Measurements from ENCODE around the gene RORB. TPM values are rescaled to one million over a fixed set of nuclear protein-coding genes. Genes with fewer than 3 reads are reported as not detected.
A peak's percentile ranks its signal among the peaks of the same experiment; 100 is the strongest.

Gene RORB
- total RNA-seq, 2 donors from 2014 or later = 0.78 to 1.3 TPM

DNA sequence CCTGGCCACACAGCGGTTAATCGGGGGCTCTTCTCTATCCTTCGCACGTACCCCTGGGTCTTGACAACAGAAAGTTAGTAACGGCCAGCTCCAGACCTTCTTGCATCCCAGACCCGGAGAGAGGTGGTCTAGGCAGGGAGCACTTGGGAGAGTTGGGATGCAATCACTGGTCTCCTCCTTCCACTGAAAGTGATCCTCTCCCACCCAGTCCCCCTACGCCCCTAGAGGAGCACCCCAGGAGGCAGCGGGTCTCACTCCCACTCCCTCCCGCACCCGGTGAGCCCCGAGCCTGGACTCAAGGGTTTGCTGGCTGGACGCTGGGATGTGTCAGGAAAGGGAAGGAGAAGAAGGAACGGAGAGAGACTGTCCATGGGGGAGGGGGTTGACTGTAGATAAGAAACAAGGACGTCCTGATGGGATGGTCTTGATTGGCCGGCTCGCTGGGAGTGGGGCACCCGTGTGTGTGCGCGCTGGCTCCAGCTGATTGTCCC lies 2.0 kb downstream of the RORB start:
- Histone ChIP-seq H3K27ac (no peak overlapping the region), H3K4me1 (peaks cover 40% of the 10 kb centered on the region), H3K4me3 (no peak overlapping the region), H3K27me3 (peaks cover 0 to 7% of the 10 kb centered on the region in 2 donors), H3K36me3 (replicated peaks in 1 of 2; ENCODE audit: insufficient read depth in 1 of 2, low read depth in 2 of 2) (no peaks in the 10 kb centered on the region), H3K9me3 (no peaks in the 10 kb centered on the region)
- ATAC-seq (no peak), DNase-seq (no peak)
- WGBS, 2 donors = 2% methylated on average over 13 to 19 of the region's 19 CpGs
- intact Hi-C loops (cut with DNase I) = no loop called here
- no peak for TF ChIP-seq POLR2A (IDR thresholded peaks at IDR 0.05)
- no peak for TF ChIP-seq CTCF (IDR thresholded peaks at IDR 0.05)

GRCh38 chr9:74499770-74500583 lies 2.8 kb downstream of the RORB start:
- ATAC-seq (no peak), DNase-seq (peak in 1 of 4 donors; percentile 4)
- H3K4me1 ChIP-seq = peaks cover 40% of the 10 kb centered on the region
- no peaks in the 10 kb centered on the region for H3K9me3 ChIP-seq
- H3K27me3 ChIP-seq = peaks cover 0 to 7% of the 10 kb centered on the region in 2 donors
- no peak for TF ChIP-seq POLR2A (IDR thresholded peaks at IDR 0.05)
- TF ChIP-seq CTCF (IDR thresholded peaks at IDR 0.05) = no peak
- H3K36me3 ChIP-seq (replicated peaks in 1 of 2; ENCODE audit: insufficient read depth in 1 of 2, low read depth in 2 of 2) = no peaks in the 10 kb centered on the region
- no peak overlapping the region for H3K4me3 ChIP-seq
- no peak overlapping the region for H3K27ac ChIP-seq
- 4 to 6% methylated on average over 32 of the region's 32 CpGs for WGBS, 2 donors
- intact Hi-C loops (cut with DNase I) = no loop called here

- ATAC-seq = no peak
- WGBS, 2 donors = 1 to 6% methylated on average over 13 to 14 of the region's 14 CpGs
- H3K4me3 ChIP-seq = no peak overlapping the region
These were observed 3.4 kb downstream of the RORB start for GRCh38 chr9:74500584-74500924.

GRCh38 chr9:74501570-74501969 lies 4.4 kb downstream of the RORB start:
- DNase-seq (no peak), ATAC-seq (no peak)
- H3K9me3 ChIP-seq = no peaks in the 10 kb centered on the region
- intact Hi-C loops (cut with DNase I) = no loop called here
- H3K27ac ChIP-seq = no peak overlapping the region
- H3K27me3 ChIP-seq = peaks cover 0 to 7% of the 10 kb centered on the region in 2 donors
- 24 to 39% methylated on average over 2 of the region's 2 CpGs for WGBS, 2 donors
- H3K4me3 ChIP-seq = no peak overlapping the region
- no peaks in the 10 kb centered on the region for H3K36me3 ChIP-seq (replicated peaks in 1 of 2; ENCODE audit: insufficient read depth in 1 of 2, low read depth in 2 of 2)
- no peak for TF ChIP-seq POLR2A (IDR thresholded peaks at IDR 0.05)
- TF ChIP-seq CTCF (IDR thresholded peaks at IDR 0.05) = no peak
- peaks cover 37% of the 10 kb centered on the region for H3K4me1 ChIP-seq

More at GRCh38 chr9:74500584-74500924, 3.4 kb downstream of the RORB start:
- intact Hi-C loops (cut with DNase I) = no loop called here
- no peak for TF ChIP-seq CTCF (IDR thresholded peaks at IDR 0.05)
- peaks cover 0 to 7% of the 10 kb centered on the region in 2 donors for H3K27me3 ChIP-seq
- no peak overlapping the region for H3K27ac ChIP-seq
- no peaks in the 10 kb centered on the region for H3K9me3 ChIP-seq
- DNase-seq = no peak
- H3K4me1 ChIP-seq = peaks cover 40% of the 10 kb centered on the region
- no peaks in the 10 kb centered on the region for H3K36me3 ChIP-seq (replicated peaks in 1 of 2; ENCODE audit: insufficient read depth in 1 of 2, low read depth in 2 of 2)

- intact Hi-C loops (cut with DNase I) = no loop called here
- DNase-seq (no peak), ATAC-seq (no peak)
- peaks cover 0 to 7% of the 10 kb centered on the region in 2 donors for H3K27me3 ChIP-seq
- WGBS, 2 donors = 68 to 71% methylated on average over 4 of the region's 4 CpGs
- TF ChIP-seq CTCF (IDR thresholded peaks at IDR 0.05) (no peak), POLR2A (IDR thresholded peaks at IDR 0.05) (no peak)
- no peak overlapping the region for H3K27ac ChIP-seq
- no peak overlapping the region for H3K4me3 ChIP-seq
- H3K36me3 ChIP-seq (replicated peaks in 1 of 2; ENCODE audit: insufficient read depth in 1 of 2, low read depth in 2 of 2) = no peaks in the 10 kb centered on the region
- H3K9me3 ChIP-seq = no peaks in the 10 kb centered on the region
- H3K4me1 ChIP-seq = peaks cover 25% of the 10 kb centered on the region
These were observed 6.1 kb downstream of the RORB start for GRCh38 chr9:74503219-74503618.

Measured in body of pancreas (tissue), 4 donors.